ENCODE data around the gene BCR.

Gene BCR

GRCh38 chr22:23218053-23218866 is 38.0 kb downstream of the BCR start:
- DNase-seq, result no peak

DNA sequence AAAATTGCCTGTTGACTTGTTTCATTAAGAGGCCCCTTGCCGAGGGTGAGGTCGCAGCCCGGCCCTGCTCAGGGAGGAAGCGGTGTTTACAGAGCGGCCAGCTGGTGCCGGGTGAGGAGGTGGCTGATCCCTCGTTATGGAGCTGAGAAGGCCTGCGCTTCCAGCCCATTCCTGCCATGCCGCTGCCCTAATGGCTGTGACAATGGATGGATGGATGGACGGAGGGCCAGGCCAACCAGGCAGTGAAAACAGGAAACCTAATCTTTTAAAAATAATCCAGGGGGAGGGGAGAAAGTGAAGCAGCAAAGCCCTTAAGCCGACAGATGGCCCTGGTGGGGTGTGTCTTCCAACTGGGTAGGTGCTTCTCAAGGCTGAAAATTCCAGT is 38.5 kb downstream of the BCR start:
- no peak for DNase-seq

GRCh38 chr22:23219317-23219716 is 39.0 kb downstream of the BCR start:
- no peak for DNase-seq

- DNase-seq, result peak; percentile 50
Measured at GRCh38 chr22:23219822-23220484, 39.6 kb downstream of the BCR start.

GRCh38 chr22:23220485-23221350 is 40.4 kb downstream of the BCR start:
- no peak for DNase-seq

DNA sequence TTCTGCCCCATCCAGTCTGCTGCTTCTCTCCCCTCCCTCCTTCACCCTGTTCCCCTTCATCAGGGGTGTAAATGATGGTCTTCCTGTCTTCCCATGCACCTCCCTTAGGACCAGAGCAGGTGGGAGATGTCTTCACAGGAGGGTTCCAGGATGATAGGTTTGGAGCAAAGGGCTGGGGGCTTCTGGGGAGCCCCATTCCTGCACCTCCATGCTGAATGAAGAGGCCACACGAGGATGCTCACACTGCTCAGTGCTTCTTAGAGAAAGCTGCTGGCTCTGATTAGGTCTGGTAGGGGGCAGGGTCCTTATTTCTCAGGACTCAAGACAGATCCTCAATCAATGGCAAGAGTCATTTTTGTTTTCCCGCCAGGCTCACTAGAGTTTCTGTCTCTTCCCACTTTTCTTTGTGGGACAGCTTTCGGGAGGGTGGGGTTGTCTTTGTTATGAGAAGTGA is 41.1 kb downstream of the BCR start:
- no peak for DNase-seq

DNA sequence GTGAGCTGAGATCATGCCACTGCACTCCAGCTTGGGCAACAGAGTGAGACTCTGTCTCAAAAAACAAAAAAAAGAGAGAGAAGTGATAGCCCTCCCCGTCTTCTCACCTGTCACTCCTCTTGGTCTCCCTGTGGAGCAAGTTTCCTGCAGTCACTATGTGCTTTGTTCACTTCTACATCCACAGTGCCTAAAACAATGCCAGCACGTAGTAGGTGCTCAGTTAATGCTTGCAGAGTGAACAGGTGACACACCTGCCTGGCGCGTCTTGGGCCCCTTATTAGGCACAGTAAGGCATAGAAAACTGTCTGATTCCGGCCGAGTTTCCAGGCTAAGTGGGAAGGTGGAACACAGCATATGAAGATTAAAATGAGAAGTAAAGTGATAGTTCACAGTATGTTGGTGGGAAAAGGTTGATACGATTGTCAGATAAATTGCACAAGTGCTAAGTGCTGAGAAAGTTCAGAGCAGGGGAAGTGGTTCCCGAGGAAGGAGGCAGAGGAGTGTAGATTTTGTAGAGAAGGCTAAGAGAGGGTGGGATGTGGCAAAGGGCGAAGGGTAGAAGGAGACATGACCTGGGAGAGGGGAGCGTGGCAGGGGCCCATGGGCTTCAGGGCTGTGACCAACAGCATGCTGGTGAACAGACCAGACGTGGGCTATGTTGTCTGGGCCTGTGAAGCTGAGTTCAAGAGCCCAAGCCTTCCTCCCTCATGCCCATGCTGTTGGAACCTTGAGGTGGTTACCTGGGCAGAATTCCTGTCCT is 41.9 kb downstream of the BCR start:
- DNase-seq, result no peak

DNA sequence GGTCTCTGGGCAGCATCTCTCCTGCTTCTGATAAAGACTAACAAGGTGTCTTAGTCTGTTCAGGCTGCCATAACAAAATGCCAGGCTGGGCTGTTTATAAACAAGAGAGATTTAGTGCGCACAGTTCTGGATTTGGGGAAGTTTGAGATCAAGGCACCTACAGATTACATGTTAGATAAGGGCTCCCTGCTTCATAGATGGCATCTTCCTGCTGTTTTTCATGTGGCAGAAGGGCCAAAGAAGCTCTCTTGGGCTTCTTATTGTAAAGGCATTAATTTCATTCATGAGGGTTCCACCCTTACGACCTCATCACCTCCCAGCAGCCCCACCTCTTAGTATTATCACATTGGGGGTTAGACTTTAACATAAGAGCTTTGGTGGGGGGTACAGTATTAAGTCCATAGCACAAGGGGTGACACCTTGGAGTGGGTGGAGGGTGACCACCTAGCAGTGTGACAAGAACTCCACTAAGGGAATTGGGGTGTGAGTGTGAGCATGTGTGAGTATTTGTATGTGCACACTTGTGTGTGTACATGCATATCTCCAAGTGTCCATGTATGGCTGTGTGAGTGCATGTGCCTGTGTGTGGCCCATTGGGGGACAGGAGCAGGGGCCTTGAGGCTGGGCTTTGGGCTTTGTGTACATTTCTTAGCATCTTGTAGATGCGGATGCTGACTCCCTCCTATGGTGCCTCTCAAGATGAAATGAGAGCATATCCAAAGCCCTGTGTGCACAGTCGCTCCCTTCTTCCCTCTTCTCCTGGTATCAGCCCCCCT is 42.7 kb downstream of the BCR start:
- no peak for DNase-seq

DNA sequence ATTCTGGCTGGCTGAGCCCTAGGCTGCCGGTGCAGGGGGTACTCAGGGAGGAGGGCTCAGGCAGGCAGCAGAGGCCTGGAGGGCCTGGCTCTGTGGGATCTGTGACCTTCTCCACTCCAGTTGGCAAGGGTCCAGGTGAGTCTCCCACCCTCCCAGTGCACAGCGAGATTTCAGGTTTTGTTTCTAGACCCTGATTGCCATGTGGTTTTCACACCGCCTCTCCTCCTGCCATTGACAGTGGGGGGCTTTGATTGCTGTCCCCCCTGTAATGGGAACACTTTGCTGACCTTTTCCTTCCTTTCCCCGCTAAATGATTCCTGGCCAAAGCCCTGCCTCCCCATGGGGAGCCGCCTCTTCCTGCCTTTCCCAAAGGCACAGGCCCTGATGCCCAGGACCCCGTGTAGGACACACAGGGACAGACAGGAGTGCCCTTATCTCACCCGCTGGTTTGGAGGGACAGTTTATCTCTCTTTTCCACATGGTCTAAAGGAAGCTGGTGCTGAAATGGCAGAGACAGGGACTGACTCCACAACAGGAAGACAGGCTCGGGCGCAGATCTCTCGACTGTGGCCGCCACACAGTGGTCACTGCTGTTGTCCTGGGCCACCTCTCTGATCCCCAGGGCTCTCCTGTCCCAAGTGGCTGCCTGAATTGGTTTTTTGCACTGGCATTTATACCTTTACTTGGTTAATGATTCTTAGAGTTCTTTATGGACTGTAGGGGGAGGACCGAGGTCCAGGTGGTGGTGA is 43.4 kb downstream of the BCR start:
- no peak for DNase-seq

GRCh38 chr22:23224846-23225245 is 44.5 kb downstream of the BCR start:
- DNase-seq, result no peak

GRCh38 chr22:23225337-23225723 is 45.0 kb downstream of the BCR start:
- DNase-seq, result no peak

DNA sequence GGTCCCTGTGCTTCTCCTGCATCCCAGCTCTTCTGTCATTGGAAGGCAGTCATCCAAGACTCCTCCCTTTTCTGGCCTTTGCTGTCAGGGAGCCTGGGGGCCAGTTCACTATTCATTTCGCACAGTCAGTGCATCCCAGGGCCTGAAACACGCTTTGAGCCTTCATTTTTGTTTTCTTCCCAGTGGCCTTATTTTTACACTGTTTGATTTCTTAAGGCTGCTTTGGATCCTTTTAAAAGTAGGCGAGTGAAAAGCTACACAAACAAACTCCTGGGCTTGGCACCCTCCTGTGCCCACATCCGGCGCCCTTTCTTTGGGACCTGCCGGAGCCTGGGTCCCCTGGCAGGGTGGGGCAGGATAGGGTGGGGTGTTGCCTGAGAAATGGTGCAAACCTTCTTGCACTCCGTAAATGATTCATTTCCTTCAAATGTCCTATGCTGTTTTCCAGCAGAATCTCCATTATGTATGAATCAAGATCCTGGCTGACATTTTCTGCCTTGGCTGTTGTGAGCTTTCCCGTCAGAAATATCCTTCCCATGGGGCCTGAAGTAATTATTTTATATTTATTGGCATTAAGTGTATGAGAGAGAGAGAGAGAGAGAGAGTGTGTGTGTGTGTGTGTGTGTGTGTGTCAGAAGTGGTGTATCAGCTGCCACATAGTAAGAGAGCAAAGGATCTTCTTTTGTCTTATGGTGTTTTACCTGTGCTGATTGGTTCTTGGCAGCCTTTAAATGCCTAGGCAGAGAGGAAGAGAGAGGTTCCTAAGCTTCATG is 45.6 kb downstream of the BCR start:
- no peak for DNase-seq

DNA sequence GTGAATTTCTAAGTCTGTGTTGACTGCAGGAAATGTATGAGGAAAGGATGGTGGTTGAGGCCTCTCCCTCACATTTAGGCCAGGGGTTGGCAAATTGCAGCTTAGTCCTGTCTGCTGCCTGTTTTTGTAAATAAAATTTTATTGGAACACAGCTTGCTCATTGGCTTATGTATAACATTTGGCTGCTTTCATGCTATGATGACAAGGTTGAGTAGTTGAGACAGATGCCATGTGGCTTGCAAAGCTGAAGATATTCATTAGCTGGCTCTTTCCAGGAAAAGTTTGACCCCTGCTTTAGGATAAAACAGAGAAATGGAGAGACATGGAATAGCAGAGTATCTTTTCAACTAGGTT is 46.2 kb downstream of the BCR start:
- no peak for DNase-seq

DNA sequence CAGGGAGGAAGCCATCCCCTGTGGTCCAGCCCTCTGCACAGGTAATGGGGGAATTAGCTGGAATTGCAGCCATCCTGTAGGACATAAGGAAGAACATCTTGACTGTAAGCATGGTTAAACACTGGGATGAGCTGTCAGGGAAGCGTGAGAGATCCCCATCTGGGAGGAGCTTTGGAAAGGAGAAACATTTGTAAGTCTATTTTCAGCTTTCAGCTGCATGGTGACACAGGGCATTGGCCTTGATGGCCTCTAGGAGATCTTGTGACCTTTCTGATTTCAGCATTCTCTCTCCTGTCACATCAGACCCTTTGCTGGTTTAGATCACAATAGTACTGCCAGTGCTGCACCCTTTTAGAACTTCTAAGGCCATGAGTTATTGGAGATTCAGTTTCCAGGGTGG is 47.1 kb downstream of the BCR start:
- no peak for DNase-seq

GRCh38 chr22:23228503-23228902 is 48.2 kb downstream of the BCR start:
- DNase-seq, result no peak

DNA sequence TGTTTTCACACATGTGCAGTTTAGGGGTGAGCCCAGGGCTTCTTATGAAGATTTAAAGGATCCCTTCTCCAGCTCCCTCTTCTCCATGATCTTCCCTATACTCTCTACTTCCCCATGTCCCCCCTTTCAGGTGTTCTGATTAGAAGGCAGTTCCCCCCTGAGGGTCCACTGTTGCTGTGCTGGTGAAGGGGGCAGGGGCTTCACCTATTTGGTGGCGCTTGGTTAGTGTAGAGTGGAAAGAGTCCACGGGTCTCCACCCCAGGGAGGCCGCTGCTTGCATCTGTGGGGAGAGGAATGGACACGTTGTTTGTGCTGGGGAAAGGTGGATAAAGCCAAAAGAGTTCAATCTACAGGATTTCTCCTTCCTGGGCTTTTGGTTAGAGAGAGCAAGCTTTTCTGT is 49.3 kb downstream of the BCR start:
- DNase-seq, result no peak

GRCh38 chr22:23230348-23231068 is 50.2 kb downstream of the BCR start:
- DNase-seq, result no peak

DNA sequence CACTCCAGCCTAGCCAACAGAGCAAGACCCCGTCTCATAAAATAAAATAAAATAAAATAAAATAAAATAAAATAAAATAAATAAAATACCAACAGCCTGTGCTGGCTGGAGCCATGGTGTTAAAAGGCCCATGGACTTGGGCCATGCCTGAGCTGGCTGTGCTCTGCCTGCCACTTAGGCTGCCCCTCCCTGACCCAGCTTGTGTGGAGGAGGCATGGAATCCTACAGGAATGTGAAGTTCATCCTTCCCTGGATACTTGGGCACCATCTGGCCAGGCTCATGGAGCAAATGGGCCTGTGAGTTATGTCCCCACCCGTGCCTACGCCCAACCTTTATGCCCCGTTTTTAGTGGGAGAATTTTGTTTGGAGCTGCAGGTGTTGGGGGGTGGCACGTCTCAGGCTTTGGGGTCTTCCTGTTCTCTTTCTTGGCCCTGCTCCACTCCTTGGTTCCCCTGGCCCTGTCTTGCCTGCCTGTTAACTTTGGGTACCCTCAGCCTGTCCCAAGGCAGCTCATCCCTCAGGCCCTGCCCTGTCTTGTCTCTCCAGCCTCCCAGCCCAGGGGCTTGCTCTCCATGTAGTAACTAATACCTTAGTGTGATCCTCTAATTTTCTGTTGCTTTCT is 51.3 kb downstream of the BCR start:
- DNase-seq, result no peak

Measured in activated CD4-positive, CD25-positive, alpha-beta regulatory T cell treated with anti-CD3 and anti-CD28 coated beads, Interleukin-2, amount 50 U/mL, for 72 hours (primary cell).